Liver (tissue), 3 donors: ENCODE measurements around the gene SIPA1L3.
"Not testable (repeated sequence)": the region's sequence is repeated elsewhere in the genome, so short reads cannot be mapped to it uniquely, and the experiment has no call there.

Experiments used
- FOXA2 ChIP-seq: IDR thresholded peaks from 2 replicates; pipeline ENCODE4 v1.6.1; 2016; ENCODE audit warnings: antibody characterized with exemption
- RAD21 ChIP-seq, 2 donors: IDR thresholded peaks; 2 replicates each; pipeline ENCODE4 v1.6.1; 2016; ENCODE audit warnings: antibody characterized with exemption in 2 of 2, mild to moderate bottlenecking in 2 of 2
- RXRA ChIP-seq, 2 donors: IDR thresholded peaks; 2 replicates each; pipeline ENCODE4 v1.6.1; 2017 to 2018; ENCODE audit warnings: antibody characterized with exemption in 2 of 2, mild to moderate bottlenecking in 1 of 2
- YY1 ChIP-seq: IDR thresholded peaks from 2 replicates; pipeline ENCODE4 v1.6.1; 2016; ENCODE audit warnings: antibody characterized with exemption, mild to moderate bottlenecking
- TF ChIP-seq, protein P1 (sequence below): fragments of 150-350 bp; IDR thresholded peaks from 2 replicates; pipeline ENCODE4 v1.5.1; 2017; ENCODE audit warnings: improper control_type of control experiment, low read depth, low read length; ENCODE audit not compliant: missing input control
- TF ChIP-seq, protein P2 (sequence below): IDR thresholded peaks from 2 replicates; pipeline ENCODE4 v1.6.1; 2016; ENCODE audit warnings: antibody characterized with exemption
- donor health status: healthy.
- donor health status: healthy.

DNA sequence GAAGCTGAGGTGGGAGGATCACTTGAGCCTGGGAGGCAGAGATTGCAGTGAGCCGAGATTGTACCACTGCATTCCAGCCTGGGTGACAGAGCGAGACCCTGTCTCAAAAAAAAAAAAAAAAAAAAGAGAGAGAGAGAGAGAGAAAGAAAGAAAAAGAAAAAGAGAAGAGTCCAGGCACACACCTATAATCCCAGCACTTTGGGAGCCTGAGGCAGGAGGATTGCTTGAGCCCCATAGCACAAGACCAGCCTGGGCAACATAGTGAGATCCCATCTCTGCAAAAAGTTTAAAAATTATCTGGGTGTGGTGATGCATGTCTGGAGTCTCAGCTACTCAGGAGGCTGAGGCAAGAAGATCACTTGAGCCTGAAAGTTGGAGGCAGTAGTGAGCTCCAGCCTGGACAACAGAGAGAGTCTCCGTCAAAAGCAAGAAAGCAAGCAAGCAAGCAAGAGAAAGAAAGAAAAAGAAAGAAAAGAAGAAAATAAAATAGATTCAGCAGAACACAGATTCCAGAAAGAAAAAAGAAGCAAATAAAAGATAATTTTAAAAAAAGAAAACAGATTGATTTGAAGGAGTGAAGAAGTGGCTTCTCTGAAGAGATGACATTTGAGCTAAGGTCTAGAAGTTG lies 323.6 kb downstream of the SIPA1L3 start:
- not testable (repeated sequence) for TF ChIP-seq YY1; RAD21 (IDR thresholded peaks at IDR 0.05); RXRA (IDR thresholded peaks at IDR 0.05); FOXA2
- TF ChIP-seq, protein P1, sequence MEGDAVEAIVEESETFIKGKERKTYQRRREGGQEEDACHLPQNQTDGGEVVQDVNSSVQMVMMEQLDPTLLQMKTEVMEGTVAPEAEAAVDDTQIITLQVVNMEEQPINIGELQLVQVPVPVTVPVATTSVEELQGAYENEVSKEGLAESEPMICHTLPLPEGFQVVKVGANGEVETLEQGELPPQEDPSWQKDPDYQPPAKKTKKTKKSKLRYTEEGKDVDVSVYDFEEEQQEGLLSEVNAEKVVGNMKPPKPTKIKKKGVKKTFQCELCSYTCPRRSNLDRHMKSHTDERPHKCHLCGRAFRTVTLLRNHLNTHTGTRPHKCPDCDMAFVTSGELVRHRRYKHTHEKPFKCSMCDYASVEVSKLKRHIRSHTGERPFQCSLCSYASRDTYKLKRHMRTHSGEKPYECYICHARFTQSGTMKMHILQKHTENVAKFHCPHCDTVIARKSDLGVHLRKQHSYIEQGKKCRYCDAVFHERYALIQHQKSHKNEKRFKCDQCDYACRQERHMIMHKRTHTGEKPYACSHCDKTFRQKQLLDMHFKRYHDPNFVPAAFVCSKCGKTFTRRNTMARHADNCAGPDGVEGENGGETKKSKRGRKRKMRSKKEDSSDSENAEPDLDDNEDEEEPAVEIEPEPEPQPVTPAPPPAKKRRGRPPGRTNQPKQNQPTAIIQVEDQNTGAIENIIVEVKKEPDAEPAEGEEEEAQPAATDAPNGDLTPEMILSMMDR: not testable (repeated sequence)
- TF ChIP-seq, protein P2, sequence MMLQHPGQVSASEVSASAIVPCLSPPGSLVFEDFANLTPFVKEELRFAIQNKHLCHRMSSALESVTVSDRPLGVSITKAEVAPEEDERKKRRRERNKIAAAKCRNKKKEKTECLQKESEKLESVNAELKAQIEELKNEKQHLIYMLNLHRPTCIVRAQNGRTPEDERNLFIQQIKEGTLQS: not testable (repeated sequence)
